Hepatic stellate cell (primary cell): ENCODE measurements around the gene GLRX3.

ENCODE experiments used
- DNase-seq: peaks from one replicate; pipeline ENCODE4 v3.0.0; 2011; ENCODE audit warnings: low spot score

Gene GLRX3

DNA sequence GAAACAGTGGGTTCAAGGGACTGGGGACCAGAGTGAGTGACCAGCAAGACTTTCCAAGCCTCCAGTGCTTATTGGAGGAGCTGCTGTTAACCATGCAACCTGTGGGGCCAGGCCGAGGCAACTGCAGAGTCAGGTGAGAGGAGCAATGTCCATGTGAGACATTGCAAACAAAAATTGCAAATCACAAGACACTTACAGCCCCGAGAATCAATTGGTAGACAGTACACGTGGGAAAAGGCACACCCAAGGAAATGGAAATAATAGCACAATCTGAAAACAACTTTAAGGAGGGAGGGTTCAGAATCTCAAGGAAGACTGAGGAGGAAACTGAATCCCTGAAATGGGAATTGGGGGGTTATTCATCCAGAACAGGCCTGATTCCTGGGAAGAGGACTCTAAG lies 72.6 kb downstream of the GLRX3 start:
- no peak for DNase-seq

- no peak for DNase-seq
These were observed 76.6 kb downstream of the GLRX3 start for GRCh38 chr10:130212746-130213145.

DNA sequence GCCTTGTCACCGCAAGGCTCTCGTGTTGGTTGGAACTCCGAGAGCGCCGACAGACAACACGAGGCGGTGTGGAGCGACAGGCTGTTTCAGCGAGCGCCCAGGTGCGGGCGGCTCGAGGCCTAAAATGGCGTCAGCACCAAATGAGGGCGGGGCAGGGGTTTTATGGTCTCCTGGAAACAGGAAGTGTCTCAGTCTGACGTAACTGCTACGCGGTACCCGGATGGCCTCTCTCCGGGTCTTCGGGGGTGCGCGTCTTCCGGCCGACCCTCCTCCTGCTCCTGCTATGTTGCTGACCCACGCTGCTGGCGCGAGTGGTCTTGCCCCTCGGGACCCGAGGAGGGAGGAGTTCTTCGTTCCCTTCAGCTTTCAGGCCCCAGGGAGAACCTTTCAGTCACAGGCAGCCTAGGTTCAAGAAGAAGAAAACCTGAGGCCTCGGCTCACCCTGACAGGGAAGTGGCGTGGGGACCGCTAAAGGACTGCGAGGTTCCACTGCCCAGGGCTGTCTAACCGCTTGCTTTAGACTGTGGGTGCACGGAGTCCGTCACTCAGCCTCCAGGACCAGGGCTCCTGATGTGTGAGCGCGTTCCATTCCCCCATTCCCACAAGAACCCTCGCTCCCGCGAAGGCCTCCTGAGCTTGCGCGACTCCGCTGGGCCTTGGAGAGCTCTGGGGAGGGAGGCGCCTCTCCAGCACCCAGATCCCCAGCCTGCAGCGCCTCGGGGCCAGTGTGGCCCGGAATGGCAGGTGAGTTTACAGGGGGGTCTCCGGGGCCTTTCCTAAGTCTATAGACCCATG lies 77.3 kb downstream of the GLRX3 start:
- no peak for DNase-seq

DNA sequence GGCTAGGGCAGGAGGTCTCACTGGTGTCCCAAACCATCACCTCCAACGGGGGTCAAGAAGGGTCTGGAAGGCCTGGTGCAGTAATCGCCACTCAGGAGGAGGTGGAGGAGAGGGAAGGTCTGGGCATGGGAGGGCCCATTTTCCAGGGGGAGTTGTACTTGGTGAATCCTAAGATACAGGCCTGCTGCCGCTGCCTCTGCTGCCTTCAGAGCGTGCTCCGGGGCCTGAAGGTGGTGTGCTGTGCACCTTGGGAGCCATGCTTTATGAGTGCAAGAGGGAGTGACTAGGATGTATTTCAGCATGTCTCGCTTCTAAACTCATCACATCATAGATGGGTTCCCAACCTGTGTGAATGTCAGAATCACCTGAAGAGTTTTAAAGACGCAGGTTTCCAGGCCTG lies 78.2 kb downstream of the GLRX3 start:
- no peak for DNase-seq

DNA sequence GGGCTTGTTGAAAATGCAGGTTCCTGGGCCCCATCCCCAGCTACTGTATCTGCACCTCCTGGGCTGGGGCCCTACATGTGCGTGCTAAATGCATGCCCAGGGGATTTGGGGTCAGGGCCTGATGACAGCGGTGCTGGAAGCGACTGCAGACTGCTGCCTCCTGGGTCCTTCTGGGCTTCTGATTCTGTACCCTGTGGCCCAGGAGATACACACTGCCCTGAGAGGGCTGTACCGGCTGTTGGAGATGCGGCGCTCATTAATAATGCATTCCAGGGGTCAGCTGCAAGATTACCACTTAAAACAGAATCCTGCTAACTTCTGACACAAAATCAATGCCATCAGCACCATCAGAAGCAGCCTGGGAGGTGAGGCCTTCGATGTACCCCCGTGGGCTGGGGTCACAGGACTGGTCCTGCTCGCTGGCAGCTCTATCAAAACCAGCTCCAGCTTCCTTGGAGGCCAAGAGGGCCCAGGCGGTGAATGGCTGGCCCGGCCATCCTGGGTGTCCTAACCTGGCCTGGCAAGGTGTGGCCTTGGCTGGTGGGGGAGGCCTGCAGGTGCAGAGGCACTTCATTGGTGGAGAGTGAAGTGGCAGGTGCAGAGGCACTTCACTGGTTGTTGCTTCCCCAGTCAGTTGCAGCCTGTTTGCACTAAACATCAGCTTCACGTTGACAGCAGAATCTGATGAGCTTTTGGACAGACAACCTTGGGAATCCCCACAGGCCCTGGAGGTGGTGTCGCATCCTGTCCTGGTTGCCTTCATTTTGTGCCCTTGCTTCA lies 79.2 kb downstream of the GLRX3 start:
- DNase-seq: no peak

DNA sequence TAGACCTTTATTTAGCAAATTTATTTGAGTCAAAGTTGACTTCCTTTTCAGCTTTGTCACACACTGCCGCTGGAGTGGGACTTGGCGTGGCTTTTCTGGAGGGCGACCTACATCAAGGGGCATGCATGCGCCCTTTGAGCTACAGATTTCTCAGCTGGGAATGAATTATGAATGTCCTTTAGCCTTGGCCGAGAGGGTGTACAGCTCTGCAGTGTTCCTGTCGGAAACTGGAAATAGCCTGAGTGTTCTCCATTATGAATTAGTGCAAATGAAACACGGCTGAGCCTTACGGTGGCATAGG lies 79.7 kb downstream of the GLRX3 start:
- no peak for DNase-seq

- no peak for DNase-seq
These were observed 82.0 kb downstream of the GLRX3 start for GRCh38 chr10:130218181-130218641.

GRCh38 chr10:130218936-130219335 lies 82.7 kb downstream of the GLRX3 start:
- no peak for DNase-seq

DNA sequence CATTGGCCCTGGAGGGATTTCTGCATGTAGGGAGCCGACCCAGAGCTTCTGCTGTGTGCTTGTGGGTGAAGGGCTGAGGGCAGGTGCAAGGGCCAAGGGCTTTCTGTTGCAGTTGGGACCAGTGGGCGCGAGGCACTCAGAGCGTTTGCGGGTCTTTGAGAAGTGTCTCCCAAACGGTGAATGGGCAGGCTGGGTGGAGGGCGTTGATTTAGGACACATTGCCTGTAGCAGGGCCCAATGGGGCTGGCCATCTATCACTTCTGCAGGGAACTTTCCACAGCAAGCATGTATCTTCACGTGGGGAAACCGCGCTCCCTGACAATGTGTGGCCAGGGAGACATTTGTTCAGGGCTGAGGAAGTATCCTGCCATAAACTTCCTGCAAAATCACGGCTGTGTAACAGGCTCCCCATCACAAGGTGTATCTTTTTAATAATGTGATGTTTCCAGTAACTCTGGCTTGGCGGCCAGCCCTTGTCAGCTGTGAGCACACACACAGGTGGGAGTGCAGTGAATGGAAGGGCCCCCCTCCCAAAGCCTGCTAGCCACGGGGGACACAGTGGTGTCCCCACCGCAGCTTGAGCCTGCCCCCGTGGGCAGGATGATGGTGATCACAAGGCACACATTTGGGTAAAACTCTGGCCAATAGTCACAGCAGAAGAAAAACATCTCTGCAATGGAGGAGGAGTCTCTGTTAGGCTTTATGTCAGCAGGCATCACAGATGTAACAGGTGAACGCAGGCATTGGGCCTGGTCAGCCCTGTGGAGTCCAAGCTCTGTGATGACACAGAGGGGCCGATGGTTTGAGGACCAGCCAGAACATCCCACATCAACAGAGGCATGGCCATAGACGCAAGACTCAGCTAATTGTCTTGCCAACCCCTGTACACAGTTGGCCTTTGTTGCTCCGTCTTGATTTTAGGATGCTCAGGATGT lies 84.3 kb downstream of the GLRX3 start:
- no peak for DNase-seq

DNA sequence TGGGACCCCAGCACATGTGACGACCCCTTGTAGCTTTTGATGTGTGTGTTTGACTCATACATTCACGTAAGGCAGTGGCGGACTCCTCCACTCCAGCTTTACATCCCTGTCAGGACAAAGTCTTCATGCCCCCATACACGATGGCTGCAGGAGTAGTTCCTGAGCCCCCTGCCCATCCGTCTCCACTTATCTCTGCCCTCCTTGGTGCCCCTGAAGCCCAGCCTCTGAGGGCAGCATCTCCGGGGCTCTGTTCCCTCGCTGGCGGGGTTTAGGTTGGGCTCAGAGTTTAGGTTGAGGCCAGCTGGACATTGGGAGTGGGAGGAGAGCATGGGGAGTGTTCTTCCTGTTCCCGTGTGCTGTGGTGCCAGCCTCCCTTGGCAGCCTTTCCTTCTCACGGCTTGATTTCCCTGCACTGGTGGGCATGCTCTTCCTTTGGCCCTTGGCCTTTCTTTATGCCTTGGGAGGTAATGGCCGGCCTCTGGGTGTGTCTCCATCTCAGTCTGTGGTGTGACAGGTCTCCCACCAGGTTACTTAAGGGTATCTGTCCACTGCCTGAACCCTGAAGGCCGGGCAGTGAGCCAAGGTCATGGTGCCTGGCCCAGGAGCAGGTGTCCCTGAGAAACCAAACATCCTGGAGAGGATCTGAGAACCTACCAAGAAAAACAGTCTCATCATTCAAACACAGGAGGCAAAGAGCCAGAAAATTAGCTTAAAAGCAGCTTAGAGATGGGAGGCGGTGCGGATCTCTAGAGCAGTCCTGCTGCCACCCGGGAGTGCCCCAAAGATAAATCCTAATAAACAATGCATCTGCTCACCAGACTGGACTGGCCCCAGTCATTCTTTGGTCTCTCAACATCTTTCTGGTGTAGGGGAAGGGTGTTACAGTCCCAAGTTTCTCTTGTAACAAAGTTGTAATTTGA lies 85.5 kb downstream of the GLRX3 start:
- DNase-seq: no peak

- no peak for DNase-seq
These were observed 86.2 kb downstream of the GLRX3 start for GRCh38 chr10:130222381-130222780.

- DNase-seq: no peak
These were observed 88.0 kb downstream of the GLRX3 start for GRCh38 chr10:130224228-130224627.

- DNase-seq: no peak
These were observed 89.8 kb downstream of the GLRX3 start for GRCh38 chr10:130226012-130226411.

DNA sequence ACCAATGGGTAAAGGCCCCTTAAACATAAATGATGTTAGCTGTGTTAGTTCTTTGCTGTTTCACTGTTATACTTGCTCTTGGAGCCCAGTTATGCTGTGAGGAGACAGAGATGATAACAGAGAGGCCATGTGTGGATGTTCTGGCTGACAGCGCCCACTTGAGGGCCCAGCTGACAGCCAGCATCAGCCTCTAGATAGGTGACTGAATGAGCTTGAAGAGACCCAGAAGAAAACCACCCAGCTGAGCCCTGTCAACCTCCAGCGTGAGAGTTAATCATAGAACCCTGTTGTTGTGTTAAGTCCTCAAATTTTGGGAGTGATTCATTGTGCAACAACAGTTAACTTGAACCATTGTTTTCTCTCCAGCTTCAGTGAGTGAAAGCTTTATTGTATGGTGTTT lies 91.7 kb downstream of the GLRX3 start:
- DNase-seq: no peak
